Activated naive CD4-positive, alpha-beta T cell treated with anti-CD3 and anti-CD28 coated beads for 36 hours (primary cell): ENCODE data around the gene CD7. TPM values are rescaled to one million over a fixed set of nuclear protein-coding genes. Genes with fewer than 3 reads are reported as not detected.

Experiments used
- CTCF ChIA-PET: fragments of 350-600 bp; sonication (Branson Sonifier 250); formaldehyde crosslinking; loops from one replicate; lab custom pipeline; 2021; ENCODE audit warnings: antibody characterized with exemption; lab: Charles Lee
- DNase-seq: peaks from one replicate; pipeline ENCODE4 v3.0.0-alpha.2; 2020
- H3K27ac Mint-ChIP-seq: one replicate; pipeline ENCODE4 v1.8.0; 2021; ENCODE audit warnings: mild to moderate bottlenecking, mixed read lengths
- H3K27me3 Mint-ChIP-seq: one replicate; pipeline ENCODE4 v1.8.0; 2021; ENCODE audit warnings: low read depth, mixed read lengths
- H3K36me3 Mint-ChIP-seq: one replicate; pipeline ENCODE4 v1.8.0; 2021; ENCODE audit warnings: low read depth, mixed read lengths
- H3K4me1 Mint-ChIP-seq: one replicate; pipeline ENCODE4 v1.8.0; 2021; ENCODE audit warnings: low read depth, mixed read lengths
- H3K4me3 Mint-ChIP-seq: one replicate; pipeline ENCODE4 v1.8.0; 2021; ENCODE audit warnings: mild to moderate bottlenecking, moderate library complexity, mixed read lengths
- H3K9me3 Mint-ChIP-seq: one replicate; pipeline ENCODE4 v1.8.0; 2021; ENCODE audit warnings: mixed read lengths
- intact Hi-C: fragments of 100-400 bp; cut with micrococcal nuclease; formaldehyde crosslinking; loops from one replicate; pipeline ENCODE4 v1.15.1; 2023
- total RNA-seq, 2 experiments: library from RNA; stranded (reverse); gene quantifications; one replicate each; pipeline ENCODE4 v1.2.3, GENCODE V29; 2021

CD7 gene
- total RNA-seq, 2 experiments from 2014 or later, result 635 to 646 TPM

GRCh38 chr17:82297280-82297713 lies 20.1 kb downstream of the CD7 start:
- H3K27ac Mint-ChIP-seq, result peak overlapping the region; percentile 100
- H3K9me3 Mint-ChIP-seq, result no peaks in the 10 kb centered on the region
- H3K36me3 Mint-ChIP-seq, result peaks cover 20% of the 10 kb centered on the region
- peaks cover 73% of the 10 kb centered on the region for H3K4me1 Mint-ChIP-seq
- DNase-seq, result peak; percentile 95
- peak overlapping the region; percentile 93 for H3K4me3 Mint-ChIP-seq
- CTCF ChIA-PET, result interaction anchor here (0.7 to 8.4 kb wide), 5 partner anchors 24 to 267 kb away, joined by 3 to 60 read pairs (median 3); partner anchors contain the start of gene SECTM1
- H3K27me3 Mint-ChIP-seq, result no peaks in the 10 kb centered on the region
- intact Hi-C loops, result loop anchor here (1.0 to 10.0 kb wide), 5 partner anchors 9 to 455 kb away; partner anchors contain the start of genes CYBC1 and TBCD

- H3K4me1 Mint-ChIP-seq, result peaks cover 69% of the 10 kb centered on the region
- H3K4me3 Mint-ChIP-seq, result peak overlapping the region; percentile 93
- CTCF ChIA-PET, result interaction anchor here (0.7 to 8.4 kb wide), 4 partner anchors 25 to 266 kb away, joined by 3 to 60 read pairs (median 4); no protein-coding TSS in a partner anchor
- H3K36me3 Mint-ChIP-seq, result peaks cover 20% of the 10 kb centered on the region
- DNase-seq, result peak; percentile 47
- no peaks in the 10 kb centered on the region for H3K27me3 Mint-ChIP-seq
- intact Hi-C loops, result loop anchor here (1.0 to 10.0 kb wide), 5 partner anchors 10 to 456 kb away; partner anchors contain the start of genes CYBC1 and TBCD
- H3K9me3 Mint-ChIP-seq, result no peaks in the 10 kb centered on the region
- H3K27ac Mint-ChIP-seq, result peak overlapping the region; percentile 100
Measured at GRCh38 chr17:82296511-82297279, 20.7 kb downstream of the CD7 start.

GRCh38 chr17:82295472-82295814 lies 22.0 kb downstream of the CD7 start:
- CTCF ChIA-PET, result interaction anchor here (0.7 kb wide), 1 partner anchor 44 kb away, joined by 5 read pairs; no protein-coding TSS in a partner anchor
- peaks cover 18% of the 10 kb centered on the region for H3K36me3 Mint-ChIP-seq
- H3K4me3 Mint-ChIP-seq, result peak overlapping the region; percentile 14
- no peak for DNase-seq
- no peaks in the 10 kb centered on the region for H3K9me3 Mint-ChIP-seq
- H3K4me1 Mint-ChIP-seq, result peaks cover 61% of the 10 kb centered on the region
- H3K27me3 Mint-ChIP-seq, result no peaks in the 10 kb centered on the region
- intact Hi-C loops, result loop anchor here (5.0 to 10.0 kb wide), 2 partner anchors 91 to 457 kb away; partner anchors contain the start of gene TBCD
- H3K27ac Mint-ChIP-seq, result peak overlapping the region; percentile 78

- intact Hi-C loops, result loop anchor here (10.0 kb wide), 1 partner anchor 89 kb away; no protein-coding TSS in a partner anchor
- DNase-seq, result no peak
- peaks cover 16% of the 10 kb centered on the region for H3K36me3 Mint-ChIP-seq
- peak overlapping the region; percentile 73 for H3K27ac Mint-ChIP-seq
- no peaks in the 10 kb centered on the region for H3K9me3 Mint-ChIP-seq
- peaks cover 51% of the 10 kb centered on the region for H3K4me1 Mint-ChIP-seq
- H3K27me3 Mint-ChIP-seq, result no peaks in the 10 kb centered on the region
- H3K4me3 Mint-ChIP-seq, result peak overlapping the region; percentile 80
- CTCF ChIA-PET, result interaction anchor here (0.9 kb wide), 1 partner anchor 27 kb away, joined by 3 read pairs; no protein-coding TSS in a partner anchor
Measured at GRCh38 chr17:82294064-82294773, 23.2 kb downstream of the CD7 start.

- CTCF ChIA-PET, result no interaction called here
- Mint-ChIP-seq H3K36me3 (peaks cover 11% of the 10 kb centered on the region), H3K9me3 (no peaks in the 10 kb centered on the region), H3K4me3 (peak overlapping the region; percentile 82), H3K27ac (peak overlapping the region; percentile 85), H3K4me1 (peaks cover 42% of the 10 kb centered on the region), H3K27me3 (no peaks in the 10 kb centered on the region)
- DNase-seq, result peak; percentile 96
- intact Hi-C loops, result loop anchor here (1.0 to 10.0 kb wide), 3 partner anchors 19 to 88 kb away; partner anchors contain the start of gene CSNK1D
Measured at GRCh38 chr17:82292251-82293154, 24.9 kb downstream of the CD7 start.

- CTCF ChIA-PET, result no interaction called here
- Mint-ChIP-seq H3K9me3 (no peaks in the 10 kb centered on the region), H3K27me3 (no peaks in the 10 kb centered on the region), H3K4me1 (peaks cover 36% of the 10 kb centered on the region), H3K4me3 (peak overlapping the region; percentile 69), H3K36me3 (peaks cover 11% of the 10 kb centered on the region), H3K27ac (peak overlapping the region; percentile 43)
- intact Hi-C loops, result loop anchor here (1.0 to 10.0 kb wide), 3 partner anchors 18 to 87 kb away; partner anchors contain the start of gene CSNK1D
- DNase-seq, result no peak
Measured at GRCh38 chr17:82291582-82292250, 25.7 kb downstream of the CD7 start.

- Mint-ChIP-seq H3K27ac (no peak overlapping the region), H3K4me3 (no peak overlapping the region), H3K4me1 (peaks cover 11% of the 10 kb centered on the region), H3K9me3 (no peaks in the 10 kb centered on the region), H3K36me3 (no peaks in the 10 kb centered on the region), H3K27me3 (no peaks in the 10 kb centered on the region)
- no peak for DNase-seq
- CTCF ChIA-PET, result no interaction called here
- intact Hi-C loops, result no loop called here
Measured at GRCh38 chr17:82287868-82288801, 29.3 kb downstream of the CD7 start.

GRCh38 chr17:82287013-82287867 lies 30.2 kb downstream of the CD7 start:
- H3K9me3 Mint-ChIP-seq, result no peaks in the 10 kb centered on the region
- no peak overlapping the region for H3K4me3 Mint-ChIP-seq
- H3K27ac Mint-ChIP-seq, result no peak overlapping the region
- no peaks in the 10 kb centered on the region for H3K36me3 Mint-ChIP-seq
- DNase-seq, result no peak
- H3K27me3 Mint-ChIP-seq, result no peaks in the 10 kb centered on the region
- CTCF ChIA-PET, result interaction anchor here (0.7 kb wide), 1 partner anchor 51 kb away, joined by 4 read pairs; no protein-coding TSS in a partner anchor
- H3K4me1 Mint-ChIP-seq, result peaks cover 11% of the 10 kb centered on the region
- intact Hi-C loops, result no loop called here

- no peak overlapping the region for H3K4me3 Mint-ChIP-seq
- DNase-seq, result no peak
- H3K36me3 Mint-ChIP-seq, result no peaks in the 10 kb centered on the region
- CTCF ChIA-PET, result no interaction called here
- no peak overlapping the region for H3K27ac Mint-ChIP-seq
- H3K4me1 Mint-ChIP-seq, result peaks cover 12% of the 10 kb centered on the region
- H3K9me3 Mint-ChIP-seq, result no peaks in the 10 kb centered on the region
- no peaks in the 10 kb centered on the region for H3K27me3 Mint-ChIP-seq
- intact Hi-C loops, result no loop called here
Measured at GRCh38 chr17:82285141-82285540, 32.3 kb downstream of the CD7 start.
